ENCODE measurements around the gene ATP5IF1. TPM values are rescaled to one million over a fixed set of nuclear protein-coding genes. Genes with fewer than 3 reads are reported as not detected.

ATP5IF1 gene
- total and polyA plus RNA-seq, 9 of the 15 experiments (the other 6 are each of a cell fraction or from before 2014, with no cell fraction given): 292 to 1,422 (median 388) TPM

DNA sequence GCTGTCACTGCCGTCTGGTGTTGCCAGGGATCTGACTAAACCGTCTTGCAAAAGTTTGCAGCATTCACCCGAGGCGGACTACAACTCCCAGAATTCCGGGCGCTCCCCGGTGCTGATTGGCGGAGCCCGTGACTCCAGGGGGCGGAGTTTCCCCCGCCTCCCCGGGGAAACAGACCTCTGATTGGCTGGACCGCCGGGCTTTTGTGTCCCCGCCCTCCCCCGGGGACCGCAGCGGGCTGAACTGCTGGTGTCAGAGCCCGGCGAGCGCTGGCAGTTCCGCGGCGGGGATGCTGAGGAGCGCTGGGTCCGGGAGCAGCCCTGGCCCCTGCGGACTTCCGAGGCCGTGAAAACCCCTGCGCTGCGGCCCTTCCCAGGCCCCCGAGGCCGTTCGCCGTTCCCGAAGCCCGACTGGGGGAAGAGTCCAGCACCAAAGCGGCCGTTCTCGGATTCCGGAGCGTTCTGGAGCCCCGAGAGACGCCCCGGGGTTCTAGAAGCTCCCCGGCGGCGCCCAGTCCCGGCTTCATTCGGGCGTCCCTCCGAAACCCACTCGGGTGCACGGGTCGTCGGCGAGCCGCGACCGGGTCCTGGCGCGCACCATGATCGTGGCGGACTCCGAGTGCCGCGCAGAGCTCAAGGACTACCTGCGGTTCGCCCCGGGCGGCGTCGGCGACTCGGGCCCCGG lies 23.5 kb downstream of the ATP5IF1 start, which contains the start of gene SESN2 (continued):
- TF ChIP-seq, protein P1, sequence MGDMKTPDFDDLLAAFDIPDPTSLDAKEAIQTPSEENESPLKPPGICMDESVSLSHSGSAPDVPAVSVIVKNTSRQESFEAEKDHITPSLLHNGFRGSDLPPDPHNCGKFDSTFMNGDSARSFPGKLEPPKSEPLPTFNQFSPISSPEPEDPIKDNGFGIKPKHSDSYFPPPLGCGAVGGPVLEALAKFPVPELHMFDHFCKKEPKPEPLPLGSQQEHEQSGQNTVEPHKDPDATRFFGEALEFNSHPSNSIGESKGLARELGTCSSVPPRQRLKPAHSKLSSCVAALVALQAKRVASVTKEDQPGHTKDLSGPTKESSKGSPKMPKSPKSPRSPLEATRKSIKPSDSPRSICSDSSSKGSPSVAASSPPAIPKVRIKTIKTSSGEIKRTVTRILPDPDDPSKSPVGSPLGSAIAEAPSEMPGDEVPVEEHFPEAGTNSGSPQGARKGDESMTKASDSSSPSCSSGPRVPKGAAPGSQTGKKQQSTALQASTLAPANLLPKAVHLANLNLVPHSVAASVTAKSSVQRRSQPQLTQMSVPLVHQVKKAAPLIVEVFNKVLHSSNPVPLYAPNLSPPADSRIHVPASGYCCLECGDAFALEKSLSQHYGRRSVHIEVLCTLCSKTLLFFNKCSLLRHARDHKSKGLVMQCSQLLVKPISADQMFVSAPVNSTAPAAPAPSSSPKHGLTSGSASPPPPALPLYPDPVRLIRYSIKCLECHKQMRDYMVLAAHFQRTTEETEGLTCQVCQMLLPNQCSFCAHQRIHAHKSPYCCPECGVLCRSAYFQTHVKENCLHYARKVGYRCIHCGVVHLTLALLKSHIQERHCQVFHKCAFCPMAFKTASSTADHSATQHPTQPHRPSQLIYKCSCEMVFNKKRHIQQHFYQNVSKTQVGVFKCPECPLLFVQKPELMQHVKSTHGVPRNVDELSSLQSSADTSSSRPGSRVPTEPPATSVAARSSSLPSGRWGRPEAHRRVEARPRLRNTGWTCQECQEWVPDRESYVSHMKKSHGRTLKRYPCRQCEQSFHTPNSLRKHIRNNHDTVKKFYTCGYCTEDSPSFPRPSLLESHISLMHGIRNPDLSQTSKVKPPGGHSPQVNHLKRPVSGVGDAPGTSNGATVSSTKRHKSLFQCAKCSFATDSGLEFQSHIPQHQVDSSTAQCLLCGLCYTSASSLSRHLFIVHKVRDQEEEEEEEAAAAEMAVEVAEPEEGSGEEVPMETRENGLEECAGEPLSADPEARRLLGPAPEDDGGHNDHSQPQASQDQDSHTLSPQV (IDR thresholded peaks at IDR 0.05): no peak
- TF ChIP-seq ILK (tag; IDR thresholded peaks at IDR 0.05; ENCODE audit: borderline replicate concordance, low read depth) (no peak), ZNF57 (CRISPR knock-in tag; IDR thresholded peaks at IDR 0.05) (no peak), NCOA1 (IDR thresholded peaks at IDR 0.05; ENCODE audit: low read depth) (0 out of 2 replicates have a peak, but pooled peaks have one; percentile 25), DDX20 (tag; IDR thresholded peaks at IDR 0.05; ENCODE audit: low read depth) (no peak), ETV6 (IDR thresholded peaks at IDR 0.05; ENCODE audit: borderline replicate concordance in 1 of 2, low read depth in 2 of 2, low read length in 1 of 2) (no peak), ETV6 (CRISPR knock-in tag; IDR thresholded peaks at IDR 0.05; ENCODE audit: borderline replicate concordance) (peak; percentile 69; the same call in 1 of the 2 replicates), DACH1 (IDR thresholded peaks at IDR 0.05; ENCODE audit: partially characterized antibody) (no peak), MTF1 (CRISPR knock-in tag; IDR thresholded peaks at IDR 0.05; ENCODE audit: borderline replicate concordance) (no peak), SMC3 (conservative IDR thresholded peaks at IDR 0.05; ENCODE audit: insufficient read depth, low read depth, low read length) (0 out of 2 replicates have a peak, but pooled peaks have one; percentile 2), ZNF41 (CRISPR knock-in tag; conservative IDR thresholded peaks at IDR 0.05) (no peak), ARID2 (IDR thresholded peaks at IDR 0.05) (no peak), MAFK (IDR thresholded peaks at IDR 0.05; ENCODE audit: low read length) (no peak; the same call in none of the 2 replicates), BRD4 (IDR thresholded peaks at IDR 0.05) (peak; percentile 33; the same call in 1 of the 2 replicates), ZFP36 (IDR thresholded peaks at IDR 0.05; ENCODE audit: low read depth, low read length, partially characterized antibody) (no peak), RCOR1 (IDR thresholded peaks at IDR 0.05; ENCODE audit: borderline replicate concordance in 1 of 2, low read depth in 2 of 2, low read length in 2 of 2) (peak in 1 of 2 experiments; percentile 35; a peak in 1 of 4 replicates), ZNF23 (CRISPR knock-in tag; IDR thresholded peaks at IDR 0.05) (no peak), NFXL1 (CRISPR knock-in tag; IDR thresholded peaks at IDR 0.05) (no peak), NCOA2 (IDR thresholded peaks at IDR 0.05; ENCODE audit: partially characterized antibody in 2 of 2) (no peak), KLF13 (tag; IDR thresholded peaks at IDR 0.05; ENCODE audit: borderline replicate concordance, low read depth) (no peak), MEF2D (tag; conservative IDR thresholded peaks at IDR 0.05; ENCODE audit: low read depth) (no peak), SP1 (CRISPR knock-in tag; IDR thresholded peaks at IDR 0.05) (peak; percentile 89)
- TF ChIP-seq, protein P2, sequence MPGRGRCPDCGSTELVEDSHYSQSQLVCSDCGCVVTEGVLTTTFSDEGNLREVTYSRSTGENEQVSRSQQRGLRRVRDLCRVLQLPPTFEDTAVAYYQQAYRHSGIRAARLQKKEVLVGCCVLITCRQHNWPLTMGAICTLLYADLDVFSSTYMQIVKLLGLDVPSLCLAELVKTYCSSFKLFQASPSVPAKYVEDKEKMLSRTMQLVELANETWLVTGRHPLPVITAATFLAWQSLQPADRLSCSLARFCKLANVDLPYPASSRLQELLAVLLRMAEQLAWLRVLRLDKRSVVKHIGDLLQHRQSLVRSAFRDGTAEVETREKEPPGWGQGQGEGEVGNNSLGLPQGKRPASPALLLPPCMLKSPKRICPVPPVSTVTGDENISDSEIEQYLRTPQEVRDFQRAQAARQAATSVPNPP (IDR thresholded peaks at IDR 0.05; ENCODE audit: borderline replicate concordance, insufficient read depth, insufficient read length): no peak

Measured in K562 (cell line).